Kidney glomerular epithelial cell (primary cell): ENCODE measurements around the gene CNTN4.

Experiments
- DNase-seq: peaks from one replicate; lab custom pipeline; 2025; lab: John Stamatoyannopoulos, UW

Gene CNTN4

GRCh38 chr3:2392981-2393380, 294.3 kb downstream of the CNTN4 start:
- DNase-seq: peak; percentile 77

- no peak for DNase-seq
These were observed 316.4 kb downstream of the CNTN4 start for GRCh38 chr3:2415083-2415482.

GRCh38 chr3:2420919-2421318, 322.3 kb downstream of the CNTN4 start:
- no peak for DNase-seq

- no peak for DNase-seq
These were observed 324.5 kb downstream of the CNTN4 start for GRCh38 chr3:2423143-2423542.

GRCh38 chr3:2441558-2441957, 342.9 kb downstream of the CNTN4 start:
- no peak for DNase-seq

- DNase-seq: no peak
These were observed 347.5 kb downstream of the CNTN4 start for GRCh38 chr3:2446146-2446545.

- DNase-seq: no peak
These were observed 353.6 kb downstream of the CNTN4 start for GRCh38 chr3:2452249-2452648.

GRCh38 chr3:2454865-2455264, 356.2 kb downstream of the CNTN4 start:
- DNase-seq: no peak

GRCh38 chr3:2456788-2457187, 358.1 kb downstream of the CNTN4 start:
- DNase-seq: no peak

- DNase-seq: no peak
These were observed 360.1 kb downstream of the CNTN4 start for GRCh38 chr3:2458816-2459215.

GRCh38 chr3:2465842-2466241, 367.2 kb downstream of the CNTN4 start:
- no peak for DNase-seq

GRCh38 chr3:2468816-2469215, 370.1 kb downstream of the CNTN4 start:
- DNase-seq: no peak

- no peak for DNase-seq
These were observed 378.3 kb downstream of the CNTN4 start for GRCh38 chr3:2476996-2477395.

GRCh38 chr3:2477620-2478019, 379.0 kb downstream of the CNTN4 start:
- no peak for DNase-seq

- no peak for DNase-seq
These were observed 385.7 kb downstream of the CNTN4 start for GRCh38 chr3:2484162-2485026.

- DNase-seq: no peak
These were observed 386.3 kb downstream of the CNTN4 start for GRCh38 chr3:2485027-2485375.

GRCh38 chr3:2495746-2496145, 397.1 kb downstream of the CNTN4 start:
- no peak for DNase-seq

GRCh38 chr3:2504912-2505311, 406.2 kb downstream of the CNTN4 start:
- no peak for DNase-seq

- DNase-seq: no peak
These were observed 408.1 kb downstream of the CNTN4 start for GRCh38 chr3:2506776-2507175.

- no peak for DNase-seq
These were observed 412.0 kb downstream of the CNTN4 start for GRCh38 chr3:2510591-2511145.

GRCh38 chr3:2511356-2511755, 412.7 kb downstream of the CNTN4 start:
- DNase-seq: no peak

GRCh38 chr3:2512881-2513280, 414.2 kb downstream of the CNTN4 start:
- no peak for DNase-seq

- DNase-seq: no peak
These were observed 415.3 kb downstream of the CNTN4 start for GRCh38 chr3:2513986-2514385.
